Breast epithelium (tissue), 3 donors: ENCODE results near the gene SH2D3A.

Experiments used
- CTCF ChIP-seq, 3 donors: fragments of 450-650 bp; IDR thresholded peaks; one replicate each; pipeline ENCODE4 v1.5.1; 2016 to 2017; ENCODE audit warnings: antibody characterized with exemption in 3 of 3, mild to moderate bottlenecking in 3 of 3, moderate library complexity in 3 of 3
- POLR2AphosphoS5 ChIP-seq, 3 donors: sonication (generic); formaldehyde crosslinking; IDR thresholded peaks; one replicate each; pipeline ENCODE4 v1.6.1; 2017; ENCODE audit warnings: antibody characterized with exemption in 3 of 3

GRCh38 chr19:6793973-6794372 is 26.7 kb upstream of the SH2D3A start:
- TF ChIP-seq POLR2AphosphoS5 (IDR thresholded peaks at IDR 0.05): no peak
- TF ChIP-seq CTCF (IDR thresholded peaks at IDR 0.05): no peak
